Fibroblast of lung (primary cell): ENCODE results near the gene NKTR.

Source experiments
- EZH2 ChIP-seq: IDR thresholded peaks from 2 replicates; pipeline ENCODE4 v1.5.1; 2012; ENCODE audit warnings: low read length, control low read depth, mild to moderate bottlenecking; ENCODE audit errors: missing control alignments
- TF ChIP-seq, protein P1 (sequence below), 2 donors: IDR thresholded peaks in 1 of 2; conservative IDR thresholded peaks in 1 of 2; 1 replicate in 1 of 2; 2 replicates in 1 of 2; pipeline ENCODE4 v1.5.1; 2011 to 2012; ENCODE audit warnings: low read length in 2 of 2, control low read depth in 1 of 2, inconsistent platforms in 1 of 2, low read depth in 1 of 2, mild to moderate bottlenecking in 1 of 2

- TF ChIP-seq, protein P1, sequence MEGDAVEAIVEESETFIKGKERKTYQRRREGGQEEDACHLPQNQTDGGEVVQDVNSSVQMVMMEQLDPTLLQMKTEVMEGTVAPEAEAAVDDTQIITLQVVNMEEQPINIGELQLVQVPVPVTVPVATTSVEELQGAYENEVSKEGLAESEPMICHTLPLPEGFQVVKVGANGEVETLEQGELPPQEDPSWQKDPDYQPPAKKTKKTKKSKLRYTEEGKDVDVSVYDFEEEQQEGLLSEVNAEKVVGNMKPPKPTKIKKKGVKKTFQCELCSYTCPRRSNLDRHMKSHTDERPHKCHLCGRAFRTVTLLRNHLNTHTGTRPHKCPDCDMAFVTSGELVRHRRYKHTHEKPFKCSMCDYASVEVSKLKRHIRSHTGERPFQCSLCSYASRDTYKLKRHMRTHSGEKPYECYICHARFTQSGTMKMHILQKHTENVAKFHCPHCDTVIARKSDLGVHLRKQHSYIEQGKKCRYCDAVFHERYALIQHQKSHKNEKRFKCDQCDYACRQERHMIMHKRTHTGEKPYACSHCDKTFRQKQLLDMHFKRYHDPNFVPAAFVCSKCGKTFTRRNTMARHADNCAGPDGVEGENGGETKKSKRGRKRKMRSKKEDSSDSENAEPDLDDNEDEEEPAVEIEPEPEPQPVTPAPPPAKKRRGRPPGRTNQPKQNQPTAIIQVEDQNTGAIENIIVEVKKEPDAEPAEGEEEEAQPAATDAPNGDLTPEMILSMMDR (conservative IDR thresholded peaks at IDR 0.05 in 1 of 2, IDR thresholded peaks at IDR 0.05 in 1 of 2; ENCODE audit: low read depth in 1 of 2, low read length in 2 of 2): no peak
- no peak for TF ChIP-seq EZH2
Measured at GRCh38 chr3:42674146-42674545, 73.7 kb downstream of the NKTR start.
